Body of pancreas (tissue), 4 donors: ENCODE measurements around the gene RABEP1. TPM values are rescaled to one million over a fixed set of nuclear protein-coding genes. Genes with fewer than 3 reads are reported as not detected.
A peak's percentile ranks its signal among the peaks of the same experiment; 100 is the strongest.

Source experiments
- ATAC-seq: fragments of 150-250 bp; one replicate; pipeline ENCODE4 v1.9.1; 2016
- DNase-seq, 4 donors: peaks; one replicate each; pipeline ENCODE4 v3.0.0-alpha.2; 2019
- H3K27ac ChIP-seq, 4 donors: fragments of 200-600 bp; sonication (generic); 1 replicate in 3 of 4; 2 replicates in 1 of 4; pipeline versions ENCODE4 v1.5.1 to v1.6.1; 2016 to 2019; ENCODE audit warnings: mild to moderate bottlenecking in 1 of 4, mixed read lengths in 1 of 4, moderate library complexity in 1 of 4
- H3K27me3 ChIP-seq, 2 donors: fragments of 200-600 bp; sonication (generic); one replicate each; pipeline ENCODE4 v1.6.0; 2016; ENCODE audit warnings: mild to moderate bottlenecking in 1 of 2
- H3K36me3 ChIP-seq, 2 donors: fragments of 200-600 bp; sonication (generic); replicated peaks in 1 of 2; 2 replicates each; pipeline ENCODE4 v1.5.1; 2016; ENCODE audit warnings: low read depth in 2 of 2; ENCODE audit not compliant: insufficient read depth in 1 of 2
- H3K4me1 ChIP-seq: fragments of 200-600 bp; sonication (generic); one replicate; pipeline ENCODE4 v1.6.0; 2016
- H3K4me3 ChIP-seq, 2 donors: fragments of 200-600 bp; sonication (generic); 1 replicate in 1 of 2; 2 replicates in 1 of 2; pipeline ENCODE4 v1.5.1; 2016 to 2019
- H3K9me3 ChIP-seq, 3 donors: fragments of 200-600 bp; sonication (generic); 1 replicate in 2 of 3; 2 replicates in 1 of 3; pipeline ENCODE4 v1.5.1; 2016
- POLR2A ChIP-seq, 3 donors: fragments of 450-650 bp; IDR thresholded peaks; one replicate each; pipeline ENCODE4 v1.6.1; 2016; ENCODE audit warnings: antibody characterized with exemption in 3 of 3, mild to moderate bottlenecking in 2 of 3
- WGBS, 2 donors: methylation state at CpG; one replicate each; pipeline ENCODE4 v1.1.5; 2017; 5-methylcytosine and 5-hydroxymethylcytosine counted together
- intact Hi-C: fragments of 100-400 bp; cut with DNase I; formaldehyde crosslinking; loops from one replicate; pipeline ENCODE4 v1.15.1; 2023
- total RNA-seq, 2 donors: library from RNA; depleted of rRNA; stranded (reverse); fragments of >200 nt; gene quantifications; one replicate each; pipeline ENCODE4 v1.1.0, GENCODE V29; 2016
- TF ChIP-seq, protein P1 (sequence below), 7 experiments: fragments of 450-650 bp in 4 of 7; fragments of 200-600 bp in 3 of 7; sonication (generic) in 3 of 7; IDR thresholded peaks; one replicate each; pipeline ENCODE4 v1.5.1; 2016 to 2019; ENCODE audit warnings: antibody characterized with exemption in 7 of 7

RABEP1 gene
- total RNA-seq, 2 donors from 2014 or later, result 14.5 to 17.1 TPM

DNA sequence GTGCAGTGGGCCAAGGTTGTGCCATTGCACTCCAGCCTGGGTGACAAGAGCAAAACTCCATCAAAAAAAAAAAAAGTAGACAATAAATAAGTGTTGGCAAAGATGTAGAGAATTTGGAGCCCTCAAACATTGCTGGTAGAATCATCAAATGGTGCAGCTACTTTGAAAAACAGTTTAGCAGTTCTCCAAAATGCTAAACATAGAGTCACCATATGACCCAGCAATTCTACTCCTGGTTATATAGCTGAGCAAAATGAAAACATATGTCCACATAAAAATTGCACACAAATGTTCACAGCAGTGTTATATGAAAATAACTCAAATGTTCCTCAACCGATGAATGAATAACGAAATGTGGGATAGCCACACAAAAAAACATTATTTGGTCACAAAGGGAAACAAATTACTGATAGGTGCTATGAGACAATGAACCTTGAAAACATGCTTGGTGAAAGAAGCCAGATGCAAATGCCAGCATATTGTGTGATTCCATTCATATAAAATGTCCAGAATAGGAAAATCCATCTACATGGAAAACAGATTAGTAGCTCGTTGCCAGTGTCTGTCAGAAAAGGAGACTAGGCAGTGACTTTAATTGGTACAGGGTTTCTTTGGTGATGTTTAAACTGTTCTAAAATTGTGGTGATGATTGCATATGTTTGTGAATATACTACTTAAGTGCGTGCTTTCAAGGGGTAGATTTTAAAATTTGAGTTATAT lies 12.7 kb upstream of the RABEP1 start:
- H3K4me3 ChIP-seq, result no peak overlapping the region
- no peaks in the 10 kb centered on the region for H3K36me3 ChIP-seq
- intact Hi-C loops, result no loop called here
- TF ChIP-seq, protein P1, sequence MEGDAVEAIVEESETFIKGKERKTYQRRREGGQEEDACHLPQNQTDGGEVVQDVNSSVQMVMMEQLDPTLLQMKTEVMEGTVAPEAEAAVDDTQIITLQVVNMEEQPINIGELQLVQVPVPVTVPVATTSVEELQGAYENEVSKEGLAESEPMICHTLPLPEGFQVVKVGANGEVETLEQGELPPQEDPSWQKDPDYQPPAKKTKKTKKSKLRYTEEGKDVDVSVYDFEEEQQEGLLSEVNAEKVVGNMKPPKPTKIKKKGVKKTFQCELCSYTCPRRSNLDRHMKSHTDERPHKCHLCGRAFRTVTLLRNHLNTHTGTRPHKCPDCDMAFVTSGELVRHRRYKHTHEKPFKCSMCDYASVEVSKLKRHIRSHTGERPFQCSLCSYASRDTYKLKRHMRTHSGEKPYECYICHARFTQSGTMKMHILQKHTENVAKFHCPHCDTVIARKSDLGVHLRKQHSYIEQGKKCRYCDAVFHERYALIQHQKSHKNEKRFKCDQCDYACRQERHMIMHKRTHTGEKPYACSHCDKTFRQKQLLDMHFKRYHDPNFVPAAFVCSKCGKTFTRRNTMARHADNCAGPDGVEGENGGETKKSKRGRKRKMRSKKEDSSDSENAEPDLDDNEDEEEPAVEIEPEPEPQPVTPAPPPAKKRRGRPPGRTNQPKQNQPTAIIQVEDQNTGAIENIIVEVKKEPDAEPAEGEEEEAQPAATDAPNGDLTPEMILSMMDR (IDR thresholded peaks at IDR 0.05), result no peak
- TF ChIP-seq POLR2A (IDR thresholded peaks at IDR 0.05), result no peak
- no peak for ATAC-seq
- H3K27me3 ChIP-seq, result no peaks in the 10 kb centered on the region
- no peak for DNase-seq
- WGBS, 2 donors, result 83 to 84% methylated on average over 4 of the region's 4 CpGs
- H3K9me3 ChIP-seq, result no peaks in the 10 kb centered on the region
- H3K27ac ChIP-seq, result no peak overlapping the region
- H3K4me1 ChIP-seq, result no peaks in the 10 kb centered on the region

DNA sequence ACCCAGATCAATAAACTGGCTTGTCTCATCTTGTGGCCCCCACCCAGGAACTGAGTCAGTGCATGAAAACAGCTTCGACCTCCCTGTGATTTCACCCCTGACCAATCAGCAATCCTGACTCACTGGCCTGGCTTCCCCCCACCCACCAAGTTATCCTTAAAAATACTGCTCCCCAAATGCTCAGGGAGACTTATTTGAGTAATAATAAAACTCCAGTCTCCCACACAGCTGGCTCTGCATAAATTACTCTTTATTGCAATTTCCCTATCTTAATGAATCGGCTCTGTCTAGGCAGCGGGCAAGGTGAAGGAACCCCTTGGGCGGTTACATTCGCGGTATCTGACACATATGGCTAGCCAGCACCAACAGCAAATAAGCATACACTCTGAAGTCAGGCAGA lies 9.8 kb upstream of the RABEP1 start:
- Histone ChIP-seq H3K9me3 (no peaks in the 10 kb centered on the region), H3K27me3 (no peaks in the 10 kb centered on the region), H3K36me3 (no peaks in the 10 kb centered on the region), H3K4me1 (peaks cover 7% of the 10 kb centered on the region), H3K27ac (no peak overlapping the region), H3K4me3 (no peak overlapping the region)
- intact Hi-C loops, result no loop called here
- WGBS, 2 donors, result 76 to 83% methylated on average over 6 of the region's 6 CpGs
- DNase-seq, result no peak
- no peak for ATAC-seq
- no peak for TF ChIP-seq POLR2A (IDR thresholded peaks at IDR 0.05)
- TF ChIP-seq, protein P1 (IDR thresholded peaks at IDR 0.05), result no peak

DNA sequence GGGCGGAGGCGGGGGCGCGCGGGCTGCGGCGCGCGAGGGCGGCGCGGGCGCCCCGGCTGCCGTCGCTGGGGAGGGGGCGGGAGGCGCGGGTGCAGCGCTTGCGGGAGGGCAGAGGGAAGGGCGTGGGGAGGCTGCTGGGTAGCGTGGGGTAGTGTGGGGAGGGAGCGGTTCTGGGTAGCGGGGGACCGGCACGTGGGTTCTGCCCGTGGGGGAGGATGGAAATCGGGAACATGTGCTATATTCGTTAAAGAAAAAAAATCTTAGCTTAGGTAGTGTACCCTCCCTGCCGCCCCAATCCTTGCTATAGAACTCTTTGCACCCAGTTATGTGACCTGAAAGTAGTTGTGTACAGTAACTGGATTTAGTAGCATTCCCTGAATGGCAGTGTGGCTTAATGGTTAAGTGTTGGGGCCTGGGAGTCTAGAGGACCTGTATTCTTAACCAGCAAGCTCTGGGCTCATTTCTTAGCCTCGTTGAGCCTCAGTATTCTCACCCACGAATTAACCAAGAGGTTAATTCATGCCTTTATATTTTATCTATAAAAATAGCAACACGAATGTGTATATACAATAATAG lies 646 bp downstream of the RABEP1 start:
- TF ChIP-seq, protein P1 (IDR thresholded peaks at IDR 0.05), result no peak
- no peak for TF ChIP-seq POLR2A (IDR thresholded peaks at IDR 0.05)
- H3K27ac ChIP-seq, result peak overlapping the region in 3 of 4 donors; percentile 7 to 84 (median 50)
- peak overlapping the region in 1 of 2 donors; percentile 25 for H3K4me3 ChIP-seq
- ATAC-seq (no peak), DNase-seq (peak; percentile 16 to 31 (median 20))
- no peaks in the 10 kb centered on the region for H3K9me3 ChIP-seq
- intact Hi-C loops, result no loop called here
- no peaks in the 10 kb centered on the region for H3K36me3 ChIP-seq
- H3K4me1 ChIP-seq, result peaks cover 39% of the 10 kb centered on the region
- H3K27me3 ChIP-seq, result no peaks in the 10 kb centered on the region
- WGBS, 2 donors, result 2 to 5% methylated on average over 13 to 26 of the region's 34 CpGs

DNA sequence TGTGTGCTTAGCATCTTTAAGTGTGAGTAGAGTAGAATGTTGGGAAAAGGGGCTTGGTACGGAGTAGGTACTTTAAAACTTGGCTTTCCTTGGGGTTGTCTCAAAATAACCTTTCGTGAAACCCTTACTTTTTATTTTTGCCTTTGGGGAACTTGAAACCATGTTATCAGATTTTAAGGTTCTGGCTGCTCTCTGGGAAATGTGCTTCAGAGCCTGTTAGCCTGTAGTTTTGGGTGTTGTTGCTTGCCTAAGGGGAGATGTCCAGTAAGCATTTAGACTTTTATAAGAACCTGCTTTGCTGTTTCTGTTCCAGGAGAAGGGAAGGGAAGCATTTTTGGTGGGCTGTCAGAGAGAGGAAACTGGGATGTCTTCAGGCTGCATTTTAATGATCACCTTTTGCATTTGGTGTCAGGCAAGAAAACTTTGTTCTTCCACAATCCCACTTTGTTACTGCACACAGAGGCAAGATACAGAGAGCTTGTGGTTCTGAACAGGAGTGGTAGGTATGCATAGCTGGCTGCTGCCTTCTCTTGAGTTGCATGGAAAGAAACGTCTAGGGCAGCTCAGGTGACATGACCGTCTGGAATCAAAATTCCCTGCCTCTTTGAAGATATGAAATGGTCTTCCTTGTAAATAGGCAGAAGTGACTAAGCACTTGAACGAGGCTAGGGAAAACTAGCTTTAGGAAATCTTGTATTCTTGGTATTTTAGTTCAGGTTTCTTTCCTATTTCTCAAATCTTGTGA lies 1.7 kb downstream of the RABEP1 start:
- DNase-seq (no peak), ATAC-seq (no peak)
- TF ChIP-seq, protein P1 (IDR thresholded peaks at IDR 0.05), result no peak
- no peak for TF ChIP-seq POLR2A (IDR thresholded peaks at IDR 0.05)
- H3K36me3 ChIP-seq, result no peaks in the 10 kb centered on the region
- WGBS, 2 donors, result 43 to 52% methylated on average over 5 of the region's 5 CpGs
- no peaks in the 10 kb centered on the region for H3K27me3 ChIP-seq
- H3K4me3 ChIP-seq, result no peak overlapping the region
- H3K27ac ChIP-seq, result no peak overlapping the region
- H3K9me3 ChIP-seq, result no peaks in the 10 kb centered on the region
- H3K4me1 ChIP-seq, result peaks cover 39% of the 10 kb centered on the region
- intact Hi-C loops, result no loop called here
